Left renal cortex interstitium (tissue), 4 donors: Measurements from ENCODE around the gene OXSR1. TPM values are rescaled to one million over a fixed set of nuclear protein-coding genes. Genes with fewer than 3 reads are reported as not detected.
"Not testable (repeated sequence)": the region's sequence is repeated elsewhere in the genome, so short reads cannot be mapped to it uniquely, and the experiment has no call there.

Experiments used
- DNase-seq, 4 donors: peaks; one replicate each; pipeline ENCODE4 v3.0.0-alpha.2; 2013; ENCODE audit warnings: low read depth in 4 of 4, low spot score in 2 of 4, missing footprints in 1 of 4
- polyA plus RNA-seq, 4 donors: library from polyadenylated mRNA; unstranded; fragments of 120-200 nt; gene quantifications; one replicate each; pipeline ENCODE4 v1.2.1, GENCODE V29; 2013; ENCODE audit not compliant: insufficient read length in 4 of 4

OXSR1 gene
- polyA plus RNA-seq, 4 donors = 40.0 to 54.8 (median 47.1) TPM

- no peak for DNase-seq
Measured at GRCh38 chr3:38264779-38265178, 99.4 kb downstream of the OXSR1 start.

- DNase-seq = no peak
Measured at GRCh38 chr3:38265604-38266307, 100.4 kb downstream of the OXSR1 start, which contains the start of gene SLC22A13. Gene SLC22A13 (plus strand): TSS chr3:38265812. CDS start chr3:38265861, 49 bp downstream.

DNA sequence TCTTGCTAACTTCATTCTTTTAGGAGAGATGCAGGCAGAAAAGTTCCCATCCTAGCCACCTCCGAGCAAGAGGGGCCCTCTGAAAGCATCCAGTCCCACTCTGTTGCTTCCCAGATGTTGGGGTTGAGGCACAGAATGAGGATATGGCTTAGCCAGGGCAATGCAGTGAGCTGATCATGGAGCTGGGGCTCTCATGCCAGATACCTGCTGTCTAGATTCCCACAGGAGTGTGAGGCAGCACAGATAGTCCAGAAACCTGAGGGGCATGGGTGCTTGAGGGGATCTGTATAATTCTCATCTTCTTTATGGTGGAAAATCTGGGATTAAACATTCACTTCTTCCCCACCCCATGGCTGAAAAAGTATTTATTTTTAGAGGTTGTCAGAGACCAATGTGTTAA lies 101.5 kb downstream of the OXSR1 start:
- no peak for DNase-seq

GRCh38 chr3:38267662-38268061 lies 102.3 kb downstream of the OXSR1 start:
- no peak for DNase-seq

DNA sequence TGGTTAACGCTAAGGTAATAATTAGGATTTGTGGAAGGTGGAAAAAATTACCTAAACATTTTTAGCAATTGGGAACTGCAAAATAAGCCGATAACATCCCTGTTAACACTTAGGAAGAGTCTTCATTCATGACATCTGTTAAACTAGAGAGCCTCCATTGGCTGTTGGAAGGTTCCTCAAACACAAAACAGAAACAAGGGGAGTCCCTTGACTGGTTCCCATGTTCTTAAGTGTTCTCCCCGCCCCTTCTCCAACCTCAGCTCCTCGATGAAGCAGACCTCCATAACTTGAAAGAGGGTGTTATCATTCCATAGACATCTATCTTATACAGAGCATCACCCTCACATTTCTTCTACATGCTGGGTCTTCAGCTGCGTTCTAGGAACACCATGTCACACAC lies 102.8 kb downstream of the OXSR1 start:
- no peak for DNase-seq

- DNase-seq = no peak
Measured at GRCh38 chr3:38268522-38268921, 103.2 kb downstream of the OXSR1 start.

GRCh38 chr3:38270606-38271005 lies 105.3 kb downstream of the OXSR1 start:
- no peak for DNase-seq

- DNase-seq = no peak
Measured at GRCh38 chr3:38271553-38271952, 106.2 kb downstream of the OXSR1 start.

DNA sequence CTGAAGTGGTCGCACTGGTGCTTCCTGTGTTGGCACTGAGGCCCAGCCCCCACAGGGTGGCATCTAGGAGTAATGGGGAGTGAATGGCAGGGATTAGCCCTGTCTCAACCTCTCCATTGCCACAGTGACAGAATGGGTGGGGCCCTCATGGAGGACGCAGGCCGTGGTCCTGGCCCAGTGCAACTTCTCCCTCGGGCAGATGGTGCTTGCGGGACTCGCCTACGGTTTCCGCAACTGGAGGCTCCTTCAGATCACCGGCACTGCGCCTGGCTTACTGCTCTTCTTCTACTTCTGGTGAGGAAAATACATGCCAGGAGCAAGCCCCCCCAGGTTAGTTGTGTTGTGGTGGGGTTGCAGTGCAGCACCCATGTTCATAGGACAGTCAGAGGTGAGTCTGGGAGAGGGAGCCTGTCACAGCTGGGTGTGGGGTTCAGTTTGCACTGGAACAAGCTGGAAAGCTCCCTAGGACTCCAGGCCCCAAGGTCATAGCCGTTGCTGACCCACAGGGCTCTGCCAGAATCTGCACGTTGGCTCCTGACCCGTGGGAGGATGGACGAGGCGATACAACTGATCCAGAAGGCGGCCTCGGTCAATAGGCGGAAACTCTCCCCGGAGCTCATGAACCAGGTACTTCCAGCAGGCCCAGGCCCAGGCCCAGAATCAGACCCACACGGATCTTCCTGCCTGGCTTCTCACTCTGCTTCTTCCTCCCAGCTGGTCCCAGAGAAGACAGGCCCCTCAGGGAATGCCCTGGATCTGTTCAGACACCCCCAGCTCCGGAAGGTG lies 109.7 kb downstream of the OXSR1 start:
- no peak for DNase-seq

DNA sequence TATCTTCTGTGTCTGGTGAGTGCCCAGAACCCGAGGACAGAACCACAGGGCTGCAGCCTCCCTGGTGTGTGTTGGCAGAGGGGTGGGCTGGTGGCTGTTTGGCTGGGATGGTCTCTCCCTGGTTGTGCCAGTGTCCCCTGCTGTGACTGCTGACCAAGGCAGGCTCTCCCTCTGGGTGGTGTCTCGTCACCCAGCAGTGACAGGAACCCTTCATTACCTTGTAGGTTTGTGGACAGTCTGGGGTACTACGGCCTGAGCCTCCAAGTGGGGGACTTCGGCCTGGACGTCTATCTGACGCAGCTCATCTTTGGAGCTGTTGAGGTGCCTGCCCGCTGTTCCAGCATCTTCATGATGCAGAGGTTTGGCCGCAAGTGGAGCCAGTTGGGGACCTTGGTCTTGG lies 110.3 kb downstream of the OXSR1 start:
- no peak for DNase-seq

DNA sequence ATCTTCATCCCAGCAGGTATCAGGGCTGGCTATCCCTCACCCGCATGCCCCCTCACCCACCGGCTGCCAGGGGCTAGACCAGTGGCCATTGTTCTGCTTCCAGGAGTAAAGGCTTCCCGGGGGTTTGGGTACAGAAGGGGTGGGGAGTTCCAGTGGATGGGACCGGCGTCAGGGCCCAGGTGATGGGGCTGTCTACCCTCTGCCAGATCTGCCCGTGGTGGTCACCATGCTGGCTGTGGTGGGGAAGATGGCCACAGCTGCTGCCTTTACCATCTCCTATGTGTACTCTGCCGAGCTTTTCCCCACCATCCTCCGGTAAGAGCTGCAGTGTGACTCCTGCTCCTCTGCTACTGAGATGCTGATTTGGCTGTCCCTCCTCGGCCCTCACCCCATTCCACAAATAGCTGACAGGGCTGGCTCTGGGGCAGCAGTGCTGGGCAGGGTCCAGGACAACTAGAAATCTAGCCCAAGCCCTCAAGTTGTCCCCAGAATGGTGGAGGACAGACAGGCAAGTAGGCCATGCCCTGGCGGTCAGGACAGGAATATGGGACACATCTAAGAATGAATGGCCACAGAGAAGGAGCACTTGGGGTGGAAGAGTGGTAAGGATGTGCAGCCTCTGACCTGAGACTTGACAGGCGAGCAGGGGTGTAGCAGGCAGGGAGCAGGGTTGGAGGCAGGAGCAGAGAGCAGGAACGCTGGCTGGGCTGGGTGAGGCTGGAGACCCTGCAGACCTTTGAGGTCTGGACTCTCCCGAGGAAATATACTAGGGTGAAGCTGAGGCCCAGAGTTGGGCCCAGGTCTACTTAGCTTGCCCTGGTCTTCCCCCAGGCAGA lies 111.0 kb downstream of the OXSR1 start:
- no peak for DNase-seq

DNA sequence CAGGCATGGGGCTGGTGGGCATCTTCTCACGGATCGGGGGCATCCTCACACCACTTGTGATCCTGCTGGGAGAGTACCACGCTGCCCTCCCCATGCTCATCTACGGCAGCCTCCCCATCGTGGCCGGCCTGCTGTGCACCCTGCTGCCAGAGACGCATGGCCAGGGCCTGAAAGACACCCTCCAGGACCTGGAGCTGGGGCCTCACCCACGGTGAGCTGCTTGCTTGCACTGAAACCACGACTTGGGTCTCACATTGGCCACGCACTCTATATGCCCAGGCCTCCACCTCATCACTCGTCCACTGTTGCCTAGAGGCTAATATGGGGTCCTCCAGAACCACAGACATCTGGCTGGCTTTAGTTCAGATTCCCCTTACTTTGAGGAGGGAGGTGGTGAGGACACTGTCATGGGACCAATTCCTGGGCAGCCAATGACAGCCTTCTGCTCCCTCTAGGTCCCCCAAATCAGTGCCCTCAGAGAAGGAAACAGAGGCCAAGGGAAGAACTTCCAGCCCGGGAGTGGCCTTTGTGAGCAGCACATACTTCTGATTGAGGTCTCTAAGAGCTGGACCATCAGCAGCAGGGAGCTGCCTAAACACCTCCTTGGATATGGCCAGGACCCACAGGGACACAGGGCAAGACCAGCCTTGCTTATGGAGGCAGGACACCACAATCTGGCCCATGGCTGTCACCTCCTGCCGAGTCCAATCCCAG lies 111.7 kb downstream of the OXSR1 start:
- DNase-seq = no peak

- DNase-seq = no peak
Measured at GRCh38 chr3:38278841-38279240, 113.5 kb downstream of the OXSR1 start.

DNA sequence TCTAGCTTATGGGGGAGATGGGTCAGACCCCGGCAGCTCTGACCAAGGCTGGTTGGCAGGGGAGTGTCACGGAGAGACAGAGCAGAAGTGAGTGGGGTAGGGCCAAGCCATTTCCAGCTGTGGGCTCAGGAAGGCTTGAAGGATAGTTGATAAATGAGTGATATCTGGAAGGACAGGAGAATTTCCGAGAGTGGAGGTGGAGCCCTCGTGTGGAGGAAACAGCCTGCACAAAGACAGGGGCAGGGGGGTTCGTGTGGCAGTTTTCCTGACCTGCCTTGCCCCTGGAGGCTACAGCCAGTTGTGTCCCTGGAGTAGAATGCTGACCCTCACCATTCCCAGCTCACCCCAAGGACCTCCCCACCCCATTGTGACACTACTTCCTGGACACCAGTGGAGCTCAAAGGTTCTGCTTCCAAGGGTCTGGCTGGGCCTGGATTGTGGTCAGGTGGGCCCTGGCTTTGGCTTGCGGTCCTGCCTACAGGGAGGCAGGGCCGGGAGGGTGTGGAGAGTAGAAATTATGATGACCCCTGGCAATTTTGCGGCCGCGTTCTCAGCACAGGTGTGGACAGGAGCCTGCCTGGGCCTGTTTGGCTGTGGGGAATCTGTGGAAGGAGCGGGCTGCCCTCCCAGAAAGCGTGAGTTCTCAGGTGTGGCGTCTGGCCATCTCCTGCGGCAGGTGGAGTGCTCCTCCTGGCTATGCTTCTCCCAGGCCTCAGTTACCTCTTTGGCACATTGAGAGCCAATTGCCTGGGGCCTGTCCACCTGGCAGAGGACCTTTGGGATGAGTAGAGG lies 116.8 kb downstream of the OXSR1 start, which contains the start of gene SLC22A14:
TSS of gene SLC22A14 (plus strand) at position 400 of the 792 bp plus-strand sequence. CDS start 23,733 bp downstream, outside the sequence.
- no peak for DNase-seq

DNA sequence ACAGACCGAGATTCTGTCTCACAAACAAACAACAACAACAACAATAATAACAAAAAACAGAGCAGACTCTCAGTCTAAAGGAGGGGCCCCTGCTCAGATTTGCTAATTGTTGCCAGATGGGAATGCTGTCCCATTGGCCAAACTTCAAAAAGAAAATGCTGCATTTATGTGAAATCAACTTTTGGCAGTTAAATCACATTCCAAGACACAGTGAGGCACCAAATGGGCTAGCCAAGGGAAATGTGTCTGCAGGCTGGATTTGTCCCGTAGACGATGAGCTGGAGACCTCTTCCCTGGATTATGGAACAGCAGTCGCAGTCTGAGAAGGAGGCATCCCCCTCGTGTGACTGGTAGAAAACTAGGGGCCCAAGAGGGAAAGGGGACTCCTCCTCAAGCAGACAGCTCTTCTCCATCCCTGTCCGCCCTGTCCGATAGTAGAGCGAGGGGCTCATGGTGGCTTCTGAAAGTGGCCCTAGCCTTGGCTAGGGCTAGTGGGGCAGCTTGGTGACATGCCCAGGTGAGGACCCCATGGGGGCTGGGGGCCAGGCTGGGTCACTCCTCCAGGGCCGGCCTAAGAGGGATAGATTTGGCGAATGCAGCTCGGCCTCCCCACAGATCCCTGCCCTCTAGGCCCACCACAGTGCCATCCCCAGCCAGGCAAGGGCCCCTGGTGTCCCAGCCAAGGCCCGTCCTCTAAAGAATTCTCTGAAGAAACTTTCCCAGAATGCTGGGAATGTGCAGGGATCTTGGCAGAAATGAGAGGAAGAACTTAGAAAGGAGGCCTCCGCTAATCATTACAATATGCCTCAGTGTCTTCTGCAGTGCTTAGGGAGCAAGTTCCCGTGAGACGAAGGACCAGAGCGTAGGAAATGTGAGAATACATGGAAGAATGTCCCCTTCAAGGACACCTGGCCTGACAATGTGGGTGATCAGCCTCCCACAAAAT lies 118.7 kb downstream of the OXSR1 start:
- DNase-seq = no peak

GRCh38 chr3:38284756-38285150 lies 119.4 kb downstream of the OXSR1 start:
- no peak for DNase-seq

DNA sequence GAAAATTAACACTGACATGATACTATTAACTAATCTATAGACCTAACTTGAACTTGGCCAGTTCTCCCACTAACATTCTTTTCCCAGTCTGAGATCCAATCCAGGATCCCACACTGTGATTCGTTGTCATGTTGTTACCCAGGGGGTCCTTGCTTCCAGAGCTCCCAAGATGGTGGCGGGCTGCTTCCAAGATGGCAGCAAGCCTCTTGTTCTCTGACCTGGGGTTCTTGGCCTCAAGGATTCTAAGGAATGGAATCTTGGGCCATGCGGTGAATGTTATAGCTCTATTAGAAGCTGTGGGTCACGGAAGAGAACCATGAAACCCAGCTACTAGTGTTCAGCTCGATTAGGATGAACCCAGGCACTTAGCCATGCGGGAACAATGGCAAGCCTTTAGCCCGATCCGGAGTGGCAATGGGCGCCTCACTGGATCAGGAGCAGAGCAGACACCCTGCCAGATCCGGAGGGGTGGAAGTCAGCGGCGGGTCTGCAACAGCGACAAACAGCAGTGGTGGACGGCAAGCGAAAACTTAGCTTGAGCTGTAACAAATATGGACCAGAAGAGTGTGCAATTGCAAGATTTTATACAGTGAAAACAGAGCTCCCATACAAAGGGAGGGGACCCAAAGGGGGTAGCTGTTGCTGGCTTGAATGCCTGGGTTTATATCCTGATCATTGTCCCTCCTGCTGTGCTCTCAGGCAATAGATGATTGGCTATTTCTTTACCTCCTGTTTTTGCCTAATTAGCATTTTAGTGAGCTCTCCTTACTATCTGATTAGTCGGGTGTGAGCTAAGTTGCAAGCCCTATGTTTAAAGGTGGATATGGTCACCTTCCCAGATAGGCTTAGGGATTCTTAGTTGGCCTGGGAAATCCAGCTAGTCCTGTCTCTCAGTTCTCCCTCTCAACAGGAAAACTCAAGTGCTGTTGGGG lies 124.2 kb downstream of the OXSR1 start:
- DNase-seq = not testable (repeated sequence)
